Anterior cingulate cortex (tissue), 58 donors: ENCODE data around the gene STARD9.
"Not testable (repeated sequence)": the region's sequence is repeated elsewhere in the genome, so short reads cannot be mapped to it uniquely, and the experiment has no call there.

Source experiments
- DNase-seq, 58 donors: peaks; one replicate each; lab custom pipeline; 2025; lab: John Stamatoyannopoulos, UW

The STARD9 gene

DNA sequence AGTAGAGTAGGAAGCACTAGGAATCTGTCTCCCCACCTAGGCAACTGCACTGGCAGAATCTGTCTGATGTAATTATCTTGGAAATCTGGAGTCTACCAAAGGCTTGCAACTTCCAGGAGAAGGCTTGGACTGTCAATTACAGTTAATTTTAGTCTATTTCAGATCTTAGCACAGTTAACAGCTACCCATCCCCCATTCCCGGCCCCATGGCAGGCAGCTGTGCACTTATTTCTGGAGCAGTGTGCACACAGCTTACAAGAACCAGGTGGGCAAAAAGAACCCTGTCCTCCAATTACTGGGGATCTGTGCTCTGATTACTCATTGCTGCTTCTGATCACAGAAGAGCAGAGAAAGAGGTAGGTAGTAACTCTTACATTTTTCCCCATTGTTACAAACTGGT, 173.9 kb downstream of the STARD9 start:
- DNase-seq = no peak

DNA sequence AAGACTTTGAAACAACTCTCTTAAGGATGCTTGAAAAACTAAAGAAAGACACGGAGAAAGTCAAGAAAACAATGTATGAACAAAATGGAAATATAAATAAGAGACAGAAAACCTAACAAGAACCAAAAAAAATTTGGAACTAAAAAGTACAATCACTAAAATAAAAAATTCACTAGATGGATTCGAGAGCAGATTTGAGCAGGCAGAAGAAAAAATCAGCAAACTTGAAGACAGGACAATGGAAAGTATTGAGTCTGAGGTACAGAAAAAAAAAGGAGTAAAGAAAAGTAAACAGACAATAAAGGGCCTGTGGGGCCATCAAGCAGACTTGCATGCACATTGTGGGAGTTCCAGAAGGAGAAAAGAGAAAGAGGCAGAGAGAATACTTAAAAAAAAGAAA, 174.9 kb downstream of the STARD9 start:
- DNase-seq = no peak

DNA sequence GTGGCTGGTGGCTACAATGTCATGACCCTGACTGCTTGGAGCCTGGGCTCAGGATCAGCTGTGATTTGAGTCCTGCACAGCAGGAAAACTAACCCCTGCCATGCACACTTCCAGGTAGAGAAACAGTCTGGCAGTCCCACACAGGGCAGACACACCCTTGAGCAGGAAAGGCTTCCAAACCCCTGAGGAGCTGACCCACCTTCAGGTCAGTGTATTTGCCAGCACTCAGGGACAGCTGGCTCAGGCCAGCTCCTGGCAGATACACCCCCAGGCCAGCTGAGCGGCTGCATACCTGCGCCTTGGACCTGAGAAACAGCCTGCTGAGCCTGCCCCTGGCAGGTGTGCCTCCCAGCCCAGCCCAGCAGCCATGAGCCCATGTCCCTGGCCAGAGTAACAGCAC, 183.7 kb downstream of the STARD9 start:
- DNase-seq = no peak

DNA sequence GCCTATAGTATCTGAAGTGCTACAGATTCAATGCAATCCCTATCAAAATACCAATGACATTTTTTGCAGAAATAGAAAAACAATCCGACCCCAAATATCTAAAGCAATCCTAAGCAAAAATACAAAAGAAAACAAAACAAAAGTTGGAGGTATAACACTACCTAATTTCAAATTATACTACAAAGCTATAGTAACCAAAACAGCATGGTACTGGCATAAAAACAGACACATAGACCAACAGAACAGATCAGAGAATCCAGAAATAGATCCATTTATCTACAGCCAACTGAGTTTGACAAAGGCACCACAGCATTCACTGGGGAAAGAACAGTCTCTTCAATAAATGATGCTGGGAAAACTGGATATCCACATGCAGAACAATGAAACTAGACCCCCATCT, 185.4 kb downstream of the STARD9 start:
- DNase-seq = no peak

DNA sequence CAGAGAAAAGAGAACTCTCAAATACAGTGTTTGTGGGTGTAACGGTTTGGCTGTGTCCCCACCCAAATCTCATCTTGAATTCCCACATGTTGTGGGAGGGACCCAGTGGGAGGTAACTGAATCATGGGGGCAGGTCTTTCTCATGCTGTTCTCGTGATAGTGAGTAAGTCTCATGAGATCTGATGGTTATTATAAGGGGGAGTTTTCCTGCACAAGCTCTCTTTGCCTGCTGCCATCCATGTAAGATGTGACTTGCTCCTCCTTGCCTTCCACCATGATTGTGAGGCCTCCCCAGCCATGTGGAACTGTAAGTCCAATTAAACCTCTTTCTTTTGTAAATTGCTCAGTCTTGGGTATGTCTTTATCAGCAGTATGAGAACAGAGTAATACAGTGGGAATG, 186.4 kb downstream of the STARD9 start:
- not testable (repeated sequence) for DNase-seq

DNA sequence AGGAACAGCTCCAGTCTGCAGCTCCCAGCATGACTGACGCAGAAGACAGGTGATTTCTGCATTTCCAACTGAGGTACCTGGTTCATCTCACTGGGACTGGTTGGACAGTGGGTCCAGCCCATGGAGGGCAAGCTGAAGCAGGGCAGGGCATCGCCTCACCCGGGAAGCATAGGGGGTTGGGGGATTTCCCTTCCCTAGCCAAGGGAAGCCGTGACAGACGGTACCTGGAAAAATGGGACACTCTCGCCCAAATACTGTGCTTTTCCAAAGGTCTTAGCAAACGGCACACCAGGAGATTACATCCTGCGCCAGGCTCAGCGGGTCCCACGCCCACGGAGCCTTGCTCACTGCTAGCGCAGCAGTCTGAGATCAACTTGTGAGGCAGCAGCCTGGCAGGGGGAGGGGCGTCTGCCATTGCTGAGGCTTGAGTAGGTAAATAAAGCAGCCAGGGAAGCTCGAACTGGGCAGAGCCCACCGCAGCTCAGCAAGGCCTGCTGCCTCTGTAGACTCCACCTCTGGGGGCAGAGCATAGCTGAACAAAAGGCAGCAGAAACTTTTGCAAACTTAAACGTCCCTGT, 188.8 kb downstream of the STARD9 start:
- peak in 9 of 58 donors; percentile 5 to 52 (median 14) for DNase-seq

DNA sequence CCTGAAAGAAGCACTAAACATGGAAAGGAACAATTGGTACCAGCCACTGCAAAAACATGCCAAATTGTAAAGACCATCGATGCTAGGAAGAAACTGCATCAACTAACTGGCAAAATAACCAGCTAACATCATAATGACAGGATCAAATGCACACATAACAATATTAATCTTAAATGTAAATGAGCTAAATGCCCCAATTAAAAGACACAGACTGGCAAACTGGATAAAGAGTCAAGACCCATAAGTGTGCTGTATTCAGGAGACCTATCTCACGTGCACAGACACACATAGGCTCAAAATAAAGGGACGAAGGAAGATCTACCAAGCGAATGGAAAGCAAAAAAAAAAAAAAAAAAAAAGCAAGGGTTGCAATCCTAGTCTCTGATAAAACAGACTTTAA, 190.7 kb downstream of the STARD9 start:
- DNase-seq = not testable (repeated sequence)
